GM12872 (cell line): ENCODE data around the gene SLC29A4.

Experiments used
- CTCF ChIP-seq: IDR thresholded peaks from 3 replicates; pipeline ENCODE4 v1.5.1; 2011; ENCODE audit warnings: low read depth, mild to moderate bottlenecking, low read length, moderate library complexity; ENCODE audit not compliant: insufficient read depth

The SLC29A4 gene

DNA sequence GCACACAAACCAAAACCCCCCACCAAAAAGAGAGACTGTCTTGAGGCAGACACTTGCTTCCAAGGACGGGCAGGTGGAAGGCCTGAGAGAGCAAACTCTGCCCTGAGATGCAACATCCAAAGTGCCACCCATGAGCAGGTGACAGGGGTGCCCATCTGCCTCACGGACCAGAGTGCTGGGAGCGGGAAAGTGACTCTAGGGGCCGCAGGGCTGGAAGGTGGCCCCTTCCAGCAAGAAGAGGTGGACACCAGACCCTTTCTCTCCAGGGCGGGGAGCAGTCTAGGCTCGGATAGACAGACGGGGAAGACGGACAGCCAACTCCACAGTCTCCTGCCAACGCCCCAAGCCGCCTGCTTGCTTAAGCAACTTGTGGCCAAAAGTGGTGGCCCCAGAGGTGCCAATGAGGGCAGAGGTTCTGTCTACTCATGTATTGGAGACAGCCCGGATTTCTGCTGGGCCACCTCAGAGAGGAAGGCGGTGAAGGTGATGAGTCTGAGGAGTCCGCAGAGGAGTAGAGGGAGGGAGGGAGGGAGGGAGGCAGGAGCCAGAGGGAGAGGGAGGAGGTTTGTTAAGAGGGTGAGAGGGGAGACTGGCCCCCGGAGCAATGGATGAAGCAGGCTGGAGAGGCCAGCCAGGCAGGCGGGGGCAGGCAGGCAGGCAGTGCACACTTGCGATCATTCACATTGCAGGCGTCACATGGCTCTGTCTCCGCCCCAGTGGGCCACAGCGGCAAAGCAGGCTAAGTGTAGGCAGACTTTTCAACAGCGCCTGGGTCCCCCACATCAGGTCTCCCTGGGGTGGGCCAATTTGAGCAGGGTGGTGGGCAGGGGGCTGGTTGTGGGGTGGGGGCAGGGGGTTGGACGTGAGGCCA lies 65.6 kb downstream of the SLC29A4 start:
- no peak for TF ChIP-seq CTCF

DNA sequence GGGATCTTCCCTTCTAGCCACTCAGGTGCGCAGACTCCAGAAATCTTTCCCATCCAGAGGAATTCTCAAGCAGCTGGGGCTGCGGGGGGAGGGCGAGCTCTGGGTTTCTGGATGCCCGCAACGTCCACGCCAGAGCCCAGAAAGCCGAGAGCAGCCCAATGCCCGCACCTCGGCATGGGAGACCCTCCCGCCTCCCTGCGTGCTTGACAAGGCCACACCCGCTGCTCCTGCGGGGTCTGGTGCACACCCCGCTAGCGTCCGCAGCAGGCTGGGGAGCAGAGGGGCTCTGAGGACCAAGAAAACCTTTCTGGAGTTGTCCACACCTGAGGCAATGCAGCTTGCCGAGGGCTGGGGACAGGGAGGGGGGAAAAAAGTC lies 66.2 kb downstream of the SLC29A4 start:
- no peak for TF ChIP-seq CTCF

GRCh38 chr7:5349437-5350173 lies 66.9 kb downstream of the SLC29A4 start:
- TF ChIP-seq CTCF = no peak

DNA sequence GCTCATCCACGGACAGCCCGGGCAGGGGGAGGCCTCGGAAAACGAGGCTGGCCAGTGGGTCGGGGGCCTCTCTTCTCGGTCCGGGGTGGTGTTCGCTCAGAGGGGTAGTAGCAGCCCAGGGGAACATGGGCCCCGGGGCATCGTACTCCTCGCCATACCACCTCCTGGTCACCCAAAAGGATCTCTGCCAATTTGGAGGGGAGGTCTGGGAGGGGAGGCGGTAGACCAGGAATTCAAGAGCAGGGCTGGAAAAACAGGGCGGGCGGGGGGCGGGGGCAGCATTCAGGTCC lies 67.4 kb downstream of the SLC29A4 start:
- TF ChIP-seq CTCF = no peak

- TF ChIP-seq CTCF = no peak
Observed at GRCh38 chr7:5350600-5351385, 68.0 kb downstream of the SLC29A4 start.

DNA sequence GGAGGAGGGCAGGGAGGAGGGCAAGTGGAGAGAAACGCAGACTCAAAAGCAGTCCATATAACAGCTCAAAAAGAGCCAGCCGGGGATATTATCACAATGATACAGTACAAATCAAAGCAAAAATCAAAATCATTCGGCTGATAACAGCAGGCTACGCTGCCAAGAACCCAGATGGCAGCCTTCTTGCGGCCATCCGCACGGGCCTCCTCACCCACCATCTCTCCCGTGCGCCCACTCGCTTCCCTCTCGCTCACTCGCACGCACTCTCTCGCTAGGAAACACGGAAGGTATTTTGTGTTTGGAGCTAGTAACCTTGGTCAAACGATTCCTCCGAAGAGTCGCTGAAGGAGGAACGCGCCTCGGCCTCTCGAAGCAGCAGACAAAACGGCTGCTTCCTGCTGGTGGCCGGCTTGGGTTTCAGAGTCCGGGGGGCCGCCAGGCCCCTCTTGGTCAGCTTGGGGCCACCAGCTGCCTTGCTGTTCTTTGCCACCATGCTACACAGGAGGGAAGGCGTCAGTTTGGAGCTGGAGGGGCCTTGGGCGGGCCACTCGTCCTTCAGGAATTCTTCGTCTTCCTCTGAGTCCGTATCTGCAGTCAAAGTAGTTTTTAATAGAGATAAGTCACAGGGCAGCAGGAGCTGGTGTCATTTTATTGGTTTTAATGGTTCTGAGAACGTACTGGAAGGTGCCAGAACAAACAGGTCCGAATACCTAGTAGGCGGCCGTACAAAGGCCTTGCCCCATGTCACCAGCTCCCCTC lies 68.9 kb downstream of the SLC29A4 start:
- TF ChIP-seq CTCF = no peak

DNA sequence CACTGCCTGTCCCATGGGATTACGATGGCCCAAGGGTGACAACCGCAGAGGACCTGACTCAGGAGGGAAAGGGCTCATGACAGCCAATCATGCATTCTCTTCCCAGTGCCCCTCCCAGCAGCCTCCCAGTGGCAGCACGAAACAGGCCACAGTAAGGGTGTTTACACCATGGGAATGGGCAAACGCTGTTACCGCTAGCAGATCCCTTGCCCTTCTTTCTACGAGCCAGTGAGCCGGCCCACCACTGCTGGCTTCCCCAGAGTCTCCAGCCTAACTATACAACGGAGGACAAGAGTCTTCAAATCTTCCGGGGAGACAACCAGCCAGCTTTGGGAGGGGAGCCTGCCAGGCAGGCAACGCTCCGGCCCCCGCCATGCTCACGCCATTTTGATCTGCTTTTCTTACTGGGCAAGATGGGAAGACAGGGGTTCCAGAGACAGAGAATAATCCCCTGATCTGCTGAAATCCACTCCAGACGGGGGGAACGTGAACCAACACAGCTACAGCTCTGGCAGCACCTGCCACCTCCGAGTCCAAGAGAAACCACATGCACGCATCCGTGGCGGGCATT lies 69.8 kb downstream of the SLC29A4 start:
- TF ChIP-seq CTCF = no peak
